ENCODE data around the gene BAIAP3. TPM values are rescaled to one million over a fixed set of nuclear protein-coding genes. Genes with fewer than 3 reads are reported as not detected.
"Not testable (repeated sequence)": the region's sequence is repeated elsewhere in the genome, so short reads cannot be mapped to it uniquely, and the experiment has no call there.

BAIAP3 gene
- polyA plus RNA-seq, 3 donors from 2014 or later, result 1.9 to 4.0 TPM; not detected in 1

- Mint-ChIP-seq H3K36me3 (peaks cover 0 to 4% (median 0%) of the 10 kb centered on the region in 3 donors), H3K4me3 (no peak overlapping the region), H3K9me3 (no peaks in the 10 kb centered on the region), H3K4me1 (peaks cover 3 to 10% of the 10 kb centered on the region in 2 donors), H3K27ac (peak overlapping the region in 1 of 6 donors; percentile 28), H3K27me3 (ENCODE audit: low read depth in 3 of 3) (peaks cover 0 to 9% (median 6%) of the 10 kb centered on the region in 3 donors)
- DNase-seq, result no peak
Observed at GRCh38 chr16:1326391-1326790, 7.1 kb upstream of the BAIAP3 start.

DNA sequence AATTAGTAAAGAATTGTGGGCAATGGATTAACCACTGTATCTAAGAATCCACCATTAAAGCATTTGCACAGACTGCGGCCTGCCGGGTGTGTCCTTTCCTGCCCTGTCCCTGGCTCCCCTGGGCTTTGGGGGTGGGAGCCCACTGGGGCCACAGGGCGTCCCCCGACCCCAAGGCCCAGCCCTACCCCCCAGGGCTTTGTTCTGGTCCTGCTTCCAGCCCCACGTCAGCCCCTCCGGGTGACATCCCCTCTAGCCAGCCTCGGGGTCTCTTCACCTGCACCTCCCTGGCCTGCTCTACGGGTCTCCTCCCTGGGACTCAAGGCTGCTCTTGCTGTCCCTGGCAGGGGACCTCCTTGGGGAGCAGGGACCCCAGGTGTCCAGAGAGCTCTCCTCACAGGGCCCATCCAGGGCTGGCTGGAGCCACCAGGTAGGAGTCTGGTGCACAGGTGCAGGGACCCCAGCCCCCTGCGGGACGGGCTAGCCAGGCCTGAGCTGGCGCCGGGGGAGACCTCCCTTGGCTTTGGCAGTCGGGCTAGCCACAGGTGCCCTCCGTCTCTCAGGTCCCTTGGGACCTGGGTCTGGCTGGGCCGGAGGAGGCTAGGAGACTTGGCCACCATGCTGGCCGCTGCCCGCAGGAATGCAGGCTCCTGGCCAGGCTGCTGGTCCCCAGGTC is 6.4 kb upstream of the BAIAP3 start:
- DNase-seq, result no peak
- Mint-ChIP-seq H3K4me1 (peaks cover 10 to 16% of the 10 kb centered on the region in 2 donors), H3K4me3 (no peak overlapping the region), H3K27ac (no peak overlapping the region), H3K36me3 (peaks cover 0 to 4% (median 0%) of the 10 kb centered on the region in 3 donors), H3K27me3 (ENCODE audit: low read depth in 3 of 3) (peaks cover 3 to 14% (median 10%) of the 10 kb centered on the region in 3 donors), H3K9me3 (no peaks in the 10 kb centered on the region)

DNA sequence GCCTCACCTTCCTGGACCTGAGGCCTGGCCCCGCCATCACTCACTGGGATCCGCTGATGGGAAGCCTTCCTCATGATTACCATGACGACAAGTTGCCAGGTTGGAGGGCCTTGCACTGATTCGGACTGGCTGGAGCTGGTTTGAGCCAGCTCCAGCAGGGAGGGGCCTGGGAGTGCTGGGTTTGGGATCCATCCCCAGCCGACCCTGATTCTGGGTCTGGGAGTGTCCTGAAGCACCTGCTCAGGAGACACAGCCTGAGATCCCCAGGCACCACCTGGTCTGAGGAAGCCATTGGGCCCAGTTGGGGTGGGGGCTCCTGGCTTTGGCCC is 5.9 kb upstream of the BAIAP3 start:
- Mint-ChIP-seq H3K9me3 (no peaks in the 10 kb centered on the region), H3K36me3 (peaks cover 0 to 4% (median 0%) of the 10 kb centered on the region in 3 donors), H3K27ac (no peak overlapping the region), H3K27me3 (ENCODE audit: low read depth in 3 of 3) (peaks cover 4 to 14% (median 14%) of the 10 kb centered on the region in 3 donors), H3K4me1 (peaks cover 14 to 20% of the 10 kb centered on the region in 2 donors), H3K4me3 (no peak overlapping the region)
- no peak for DNase-seq

GRCh38 chr16:1328136-1328535 is 5.3 kb upstream of the BAIAP3 start:
- not testable (repeated sequence) for H3K4me3 Mint-ChIP-seq

DNA sequence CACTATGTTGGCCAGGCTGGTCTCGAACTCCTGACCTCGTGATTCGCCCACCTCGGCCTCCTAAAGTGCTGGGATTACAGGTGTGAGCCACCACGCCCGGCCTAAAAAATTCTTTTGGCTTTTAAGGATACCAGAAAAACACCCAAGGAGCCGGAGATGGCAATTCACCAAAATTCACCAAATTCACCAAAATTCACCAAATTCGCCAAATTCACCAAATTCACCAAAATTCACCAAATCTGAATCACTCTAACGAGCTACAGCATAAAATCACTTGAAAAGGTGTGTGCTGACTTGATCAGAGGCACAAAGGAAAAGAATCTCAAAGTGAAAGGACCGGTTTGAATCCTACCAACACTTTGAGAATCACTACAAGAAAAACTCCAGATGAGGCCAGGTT is 4.5 kb upstream of the BAIAP3 start:
- H3K9me3 Mint-ChIP-seq, H3K4me3 Mint-ChIP-seq, H3K36me3 Mint-ChIP-seq, DNase-seq: not testable (repeated sequence)
- H3K27ac Mint-ChIP-seq, result peak overlapping the region in 1 of 6 donors; percentile 20
- H3K4me1 Mint-ChIP-seq, result peaks cover 17 to 24% of the 10 kb centered on the region in 2 donors
- H3K27me3 Mint-ChIP-seq (ENCODE audit: low read depth in 3 of 3), result peaks cover 4 to 14% (median 11%) of the 10 kb centered on the region in 3 donors

More at GRCh38 chr16:1328136-1328535, 5.3 kb upstream of the BAIAP3 start:
- not testable (repeated sequence) for H3K27ac Mint-ChIP-seq, DNase-seq, H3K36me3 Mint-ChIP-seq, H3K9me3 Mint-ChIP-seq
- H3K27me3 Mint-ChIP-seq (ENCODE audit: low read depth in 3 of 3), result peaks cover 4 to 14% (median 14%) of the 10 kb centered on the region in 3 donors
- peaks cover 17 to 24% of the 10 kb centered on the region in 2 donors for H3K4me1 Mint-ChIP-seq

GRCh38 chr16:1330260-1330914 is 3.1 kb upstream of the BAIAP3 start:
- Mint-ChIP-seq H3K9me3 (no peaks in the 10 kb centered on the region), H3K27me3 (ENCODE audit: low read depth in 3 of 3) (peaks cover 4 to 10% (median 8%) of the 10 kb centered on the region in 3 donors), H3K4me3 (no peak overlapping the region), H3K27ac (peak overlapping the region in 1 of 6 donors; percentile 24), H3K36me3 (peaks cover 0 to 4% (median 0%) of the 10 kb centered on the region in 3 donors), H3K4me1 (peaks cover 19 to 24% of the 10 kb centered on the region in 2 donors)
- no peak for DNase-seq

GRCh38 chr16:1330931-1331711 is 2.3 kb upstream of the BAIAP3 start:
- H3K27me3 Mint-ChIP-seq (ENCODE audit: low read depth in 3 of 3), result peaks cover 4 to 12% (median 10%) of the 10 kb centered on the region in 3 donors
- H3K9me3 Mint-ChIP-seq, result no peaks in the 10 kb centered on the region
- peaks cover 19 to 24% of the 10 kb centered on the region in 2 donors for H3K4me1 Mint-ChIP-seq
- H3K4me3 Mint-ChIP-seq, result peak overlapping the region; percentile 80 to 87 (median 86)
- H3K27ac Mint-ChIP-seq, result peak overlapping the region; percentile 81 to 95 (median 91)
- peaks cover 0 to 4% (median 0%) of the 10 kb centered on the region in 3 donors for H3K36me3 Mint-ChIP-seq
- no peak for DNase-seq

- Mint-ChIP-seq H3K27me3 (ENCODE audit: low read depth in 3 of 3) (peaks cover 4 to 12% (median 10%) of the 10 kb centered on the region in 3 donors), H3K4me1 (peaks cover 19% of the 10 kb centered on the region in 2 donors), H3K4me3 (peak overlapping the region; percentile 80 to 87 (median 86)), H3K36me3 (no peaks in the 10 kb centered on the region), H3K27ac (peak overlapping the region; percentile 81 to 95 (median 91)), H3K9me3 (no peaks in the 10 kb centered on the region)
- peak; percentile 80 to 88 (median 85) for DNase-seq
Observed at GRCh38 chr16:1331712-1332617, 1.5 kb upstream of the BAIAP3 start.

DNA sequence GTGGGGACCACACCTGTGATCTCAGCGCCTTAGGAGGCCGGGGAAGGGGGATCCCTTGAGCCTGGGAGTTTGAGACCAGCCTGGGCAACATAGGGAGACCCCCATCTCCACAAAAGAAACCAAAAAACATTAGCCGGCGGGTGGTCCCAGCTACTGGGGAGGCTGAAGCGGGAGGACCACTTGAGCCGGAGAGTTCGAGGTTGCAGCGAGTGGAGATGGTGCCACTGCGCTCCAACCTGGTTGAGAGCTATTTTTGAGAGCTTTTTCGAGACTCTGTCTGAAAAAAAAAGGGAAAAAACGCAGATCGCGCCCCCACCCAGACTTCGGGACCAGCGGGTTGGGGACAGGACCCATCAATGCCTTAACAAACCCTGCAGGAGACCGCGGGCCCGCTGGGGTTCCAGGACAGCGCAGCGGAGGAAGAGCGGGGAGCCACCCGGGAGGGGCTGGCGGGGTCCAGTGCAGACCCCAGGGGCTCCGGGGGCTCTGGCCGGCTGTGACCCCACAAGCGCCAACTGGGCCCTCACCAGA is 762 bp upstream of the BAIAP3 start:
- Mint-ChIP-seq H3K4me3 (peak overlapping the region; percentile 80 to 87 (median 86)), H3K36me3 (no peaks in the 10 kb centered on the region), H3K9me3 (no peaks in the 10 kb centered on the region), H3K4me1 (peaks cover 19% of the 10 kb centered on the region in 2 donors), H3K27ac (peak overlapping the region in 4 of 6 donors; percentile 12 to 81 (median 48)), H3K27me3 (ENCODE audit: low read depth in 3 of 3) (peaks cover 4 to 13% (median 10%) of the 10 kb centered on the region in 3 donors)
- DNase-seq, result no peak

GRCh38 chr16:1333854-1334700 is 632 bp downstream of the BAIAP3 start:
- Mint-ChIP-seq H3K4me3 (peak overlapping the region in 1 of 5 donors; percentile 26), H3K9me3 (no peaks in the 10 kb centered on the region), H3K27ac (no peak overlapping the region), H3K27me3 (ENCODE audit: low read depth in 3 of 3) (peaks cover 4 to 13% (median 10%) of the 10 kb centered on the region in 3 donors), H3K36me3 (no peaks in the 10 kb centered on the region), H3K4me1 (peaks cover 19% of the 10 kb centered on the region in 2 donors)
- DNase-seq, result no peak

- H3K36me3 Mint-ChIP-seq, result no peaks in the 10 kb centered on the region
- H3K27me3 Mint-ChIP-seq (ENCODE audit: low read depth in 3 of 3), result peaks cover 4 to 13% (median 10%) of the 10 kb centered on the region in 3 donors
- no peaks in the 10 kb centered on the region for H3K9me3 Mint-ChIP-seq
- peaks cover 19% of the 10 kb centered on the region in 2 donors for H3K4me1 Mint-ChIP-seq
- peak overlapping the region in 1 of 5 donors; percentile 10 for H3K4me3 Mint-ChIP-seq
- no peak for DNase-seq
- no peak overlapping the region for H3K27ac Mint-ChIP-seq
Observed at GRCh38 chr16:1334739-1335138, 1.3 kb downstream of the BAIAP3 start.

Data from immature natural killer cell (primary cell).